ENCODE results near the gene AXIN2. TPM values are rescaled to one million over a fixed set of nuclear protein-coding genes. Genes with fewer than 3 reads are reported as not detected.
"Not testable (repeated sequence)": the region's sequence is repeated elsewhere in the genome, so short reads cannot be mapped to it uniquely, and the experiment has no call there.

AXIN2 gene
- total and polyA plus RNA-seq, 7 donors, result 6.0 to 16.1 (median 9.6) TPM

- WGBS, 2 donors, result 37 to 72% methylated on average over 6 of the region's 6 CpGs
- Histone ChIP-seq H3K4me1 (peaks cover 0 to 28% (median 27%) of the 10 kb centered on the region in 4 donors), H3K27me3 (no peaks in the 10 kb centered on the region), H3K9me3 (no peaks in the 10 kb centered on the region), H3K27ac (peak overlapping the region; percentile 12 to 88 (median 62)), H3K4me3 (no peak overlapping the region), H3K36me3 (no peaks in the 10 kb centered on the region)
- peak; percentile 50 for DNase-seq
- no peak for TF ChIP-seq EP300 (IDR thresholded peaks at IDR 0.05)
- TF ChIP-seq POLR2AphosphoS5 (IDR thresholded peaks at IDR 0.05), result no peak
- TF ChIP-seq POLR2A (IDR thresholded peaks at IDR 0.05), result no peak
- TF ChIP-seq CTCF (IDR thresholded peaks at IDR 0.05), result no peak
- intact Hi-C loops (cut with DNase I), result loop anchor here (5.0 kb wide), 1 partner anchor 42 kb away; no protein-coding TSS in a partner anchor
These were observed 45.9 kb downstream of the AXIN2 start for GRCh38 chr17:65515512-65515911.

GRCh38 chr17:65514541-65514940, 46.9 kb downstream of the AXIN2 start:
- peak; percentile 73 for DNase-seq
- intact Hi-C loops (cut with DNase I), result no loop called here
- Histone ChIP-seq H3K9me3 (no peaks in the 10 kb centered on the region), H3K36me3 (no peaks in the 10 kb centered on the region), H3K4me3 (no peak overlapping the region), H3K27me3 (no peaks in the 10 kb centered on the region), H3K27ac (peak overlapping the region in 3 of 4 donors; percentile 51 to 88 (median 72)), H3K4me1 (peaks cover 0 to 28% (median 27%) of the 10 kb centered on the region in 4 donors)
- no peak for TF ChIP-seq EP300 (IDR thresholded peaks at IDR 0.05)
- no peak for TF ChIP-seq POLR2A (IDR thresholded peaks at IDR 0.05)
- TF ChIP-seq CTCF (IDR thresholded peaks at IDR 0.05), result no peak
- TF ChIP-seq POLR2AphosphoS5 (IDR thresholded peaks at IDR 0.05), result no peak
- WGBS, 2 donors, result 72 to 89% methylated on average over 5 of the region's 5 CpGs

GRCh38 chr17:65514082-65514481, 47.4 kb downstream of the AXIN2 start:
- Histone ChIP-seq H3K36me3 (no peaks in the 10 kb centered on the region), H3K4me1 (peaks cover 0 to 28% (median 27%) of the 10 kb centered on the region in 4 donors), H3K4me3 (no peak overlapping the region), H3K27me3 (no peaks in the 10 kb centered on the region), H3K9me3 (no peaks in the 10 kb centered on the region), H3K27ac (peak overlapping the region in 3 of 4 donors; percentile 51 to 88 (median 72))
- no peak for TF ChIP-seq EP300 (IDR thresholded peaks at IDR 0.05)
- TF ChIP-seq POLR2A (IDR thresholded peaks at IDR 0.05), result no peak
- TF ChIP-seq CTCF (IDR thresholded peaks at IDR 0.05), result no peak
- no peak for TF ChIP-seq POLR2AphosphoS5 (IDR thresholded peaks at IDR 0.05)
- WGBS, 2 donors, result 76 to 88% methylated on average over 8 of the region's 8 CpGs
- intact Hi-C loops (cut with DNase I), result no loop called here
- peak; percentile 2 for DNase-seq

GRCh38 chr17:65511316-65511715, 50.1 kb downstream of the AXIN2 start:
- intact Hi-C loops (cut with DNase I), result no loop called here
- no peaks in the 10 kb centered on the region for H3K27me3 ChIP-seq
- 85 to 92% methylated on average over 3 of the region's 3 CpGs for WGBS, 2 donors
- no peak for DNase-seq
- no peaks in the 10 kb centered on the region for H3K9me3 ChIP-seq
- H3K4me3 ChIP-seq, result no peak overlapping the region
- no peak overlapping the region for H3K27ac ChIP-seq
- H3K36me3 ChIP-seq, result no peaks in the 10 kb centered on the region
- TF ChIP-seq CTCF (IDR thresholded peaks at IDR 0.05) (no peak), POLR2A (IDR thresholded peaks at IDR 0.05) (no peak), POLR2AphosphoS5 (IDR thresholded peaks at IDR 0.05) (no peak), EP300 (IDR thresholded peaks at IDR 0.05) (no peak)
- peaks cover 0 to 23% (median 22%) of the 10 kb centered on the region in 4 donors for H3K4me1 ChIP-seq

GRCh38 chr17:65509032-65509431, 52.4 kb downstream of the AXIN2 start:
- no peaks in the 10 kb centered on the region for H3K36me3 ChIP-seq
- no peak overlapping the region for H3K4me3 ChIP-seq
- H3K9me3 ChIP-seq, result no peaks in the 10 kb centered on the region
- no peaks in the 10 kb centered on the region for H3K4me1 ChIP-seq
- intact Hi-C loops (cut with DNase I), result no loop called here
- no peak for TF ChIP-seq POLR2AphosphoS5 (IDR thresholded peaks at IDR 0.05)
- no peak for TF ChIP-seq POLR2A (IDR thresholded peaks at IDR 0.05)
- no peak for TF ChIP-seq EP300 (IDR thresholded peaks at IDR 0.05)
- TF ChIP-seq CTCF (IDR thresholded peaks at IDR 0.05), result no peak
- WGBS, 2 donors, result 66 to 69% methylated on average over 2 of the region's 2 CpGs
- H3K27me3 ChIP-seq, result no peaks in the 10 kb centered on the region
- no peak overlapping the region for H3K27ac ChIP-seq
- no peak for DNase-seq

GRCh38 chr17:65504673-65505072, 56.8 kb downstream of the AXIN2 start:
- H3K4me3 ChIP-seq; intact Hi-C loops (cut with DNase I); H3K27me3 ChIP-seq; H3K27ac ChIP-seq; H3K9me3 ChIP-seq; H3K36me3 ChIP-seq; DNase-seq; H3K4me1 ChIP-seq: not testable (repeated sequence)
- WGBS, 2 donors, result 87 to 89% methylated on average over 6 of the region's 6 CpGs

All from sigmoid colon (tissue), 7 donors.